ENCODE measurements around the gene NPR3. TPM values are rescaled to one million over a fixed set of nuclear protein-coding genes. Genes with fewer than 3 reads are reported as not detected.

The NPR3 gene
- total and polyA plus RNA-seq, 2 experiments from 2014 or later = 0.07 to 0.15 TPM

DNA sequence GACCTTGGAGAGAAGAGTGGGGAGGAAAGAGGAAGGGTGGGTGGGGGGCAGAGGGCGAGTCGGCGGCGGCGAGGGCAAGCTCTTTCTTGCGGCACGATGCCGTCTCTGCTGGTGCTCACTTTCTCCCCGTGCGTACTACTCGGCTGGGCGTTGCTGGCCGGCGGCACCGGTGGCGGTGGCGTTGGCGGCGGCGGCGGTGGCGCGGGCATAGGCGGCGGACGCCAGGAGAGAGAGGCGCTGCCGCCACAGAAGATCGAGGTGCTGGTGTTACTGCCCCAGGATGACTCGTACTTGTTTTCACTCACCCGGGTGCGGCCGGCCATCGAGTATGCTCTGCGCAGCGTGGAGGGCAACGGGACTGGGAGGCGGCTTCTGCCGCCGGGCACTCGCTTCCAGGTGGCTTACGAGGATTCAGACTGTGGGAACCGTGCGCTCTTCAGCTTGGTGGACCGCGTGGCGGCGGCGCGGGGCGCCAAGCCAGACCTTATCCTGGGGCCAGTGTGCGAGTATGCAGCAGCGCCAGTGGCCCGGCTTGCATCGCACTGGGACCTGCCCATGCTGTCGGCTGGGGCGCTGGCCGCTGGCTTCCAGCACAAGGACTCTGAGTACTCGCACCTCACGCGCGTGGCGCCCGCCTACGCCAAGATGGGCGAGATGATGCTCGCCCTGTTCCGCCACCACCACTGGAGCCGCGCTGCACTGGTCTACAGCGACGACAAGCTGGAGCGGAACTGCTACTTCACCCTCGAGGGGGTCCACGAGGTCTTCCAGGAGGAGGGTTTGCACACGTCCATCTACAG, 760 bp downstream of the NPR3 start:
- no peak overlapping the region for H3K27ac Mint-ChIP-seq
- no peak overlapping the region for H3K27ac ChIP-seq (ENCODE audit: low read depth)
- peaks cover 32% of the 10 kb centered on the region for H3K4me1 ChIP-seq (ENCODE audit: insufficient read depth)
- H3K9me3 Mint-ChIP-seq = peaks cover 6% of the 10 kb centered on the region
- peak overlapping the region; percentile 71 for H3K4me3 ChIP-seq
- H3K79me2 ChIP-seq (replicated peaks; ENCODE audit: insufficient read depth) = no peaks in the 10 kb centered on the region
- H3K36me3 ChIP-seq (ENCODE audit: insufficient read depth) = no peaks in the 10 kb centered on the region
- 0 out of 2 replicates have a peak, but pooled peaks cover 4% of the 10 kb centered on the region for H3F3A ChIP-seq (replicated peaks; ENCODE audit: low read depth)
- peak; percentile 62 for TF ChIP-seq EZH2phosphoT487 (IDR thresholded peaks at IDR 0.05; ENCODE audit: unreplicated experiment)
- TF ChIP-seq, protein P1, sequence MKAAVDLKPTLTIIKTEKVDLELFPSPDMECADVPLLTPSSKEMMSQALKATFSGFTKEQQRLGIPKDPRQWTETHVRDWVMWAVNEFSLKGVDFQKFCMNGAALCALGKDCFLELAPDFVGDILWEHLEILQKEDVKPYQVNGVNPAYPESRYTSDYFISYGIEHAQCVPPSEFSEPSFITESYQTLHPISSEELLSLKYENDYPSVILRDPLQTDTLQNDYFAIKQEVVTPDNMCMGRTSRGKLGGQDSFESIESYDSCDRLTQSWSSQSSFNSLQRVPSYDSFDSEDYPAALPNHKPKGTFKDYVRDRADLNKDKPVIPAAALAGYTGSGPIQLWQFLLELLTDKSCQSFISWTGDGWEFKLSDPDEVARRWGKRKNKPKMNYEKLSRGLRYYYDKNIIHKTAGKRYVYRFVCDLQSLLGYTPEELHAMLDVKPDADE (IDR thresholded peaks at IDR 0.05) = no peak
- TF ChIP-seq, protein P2, sequence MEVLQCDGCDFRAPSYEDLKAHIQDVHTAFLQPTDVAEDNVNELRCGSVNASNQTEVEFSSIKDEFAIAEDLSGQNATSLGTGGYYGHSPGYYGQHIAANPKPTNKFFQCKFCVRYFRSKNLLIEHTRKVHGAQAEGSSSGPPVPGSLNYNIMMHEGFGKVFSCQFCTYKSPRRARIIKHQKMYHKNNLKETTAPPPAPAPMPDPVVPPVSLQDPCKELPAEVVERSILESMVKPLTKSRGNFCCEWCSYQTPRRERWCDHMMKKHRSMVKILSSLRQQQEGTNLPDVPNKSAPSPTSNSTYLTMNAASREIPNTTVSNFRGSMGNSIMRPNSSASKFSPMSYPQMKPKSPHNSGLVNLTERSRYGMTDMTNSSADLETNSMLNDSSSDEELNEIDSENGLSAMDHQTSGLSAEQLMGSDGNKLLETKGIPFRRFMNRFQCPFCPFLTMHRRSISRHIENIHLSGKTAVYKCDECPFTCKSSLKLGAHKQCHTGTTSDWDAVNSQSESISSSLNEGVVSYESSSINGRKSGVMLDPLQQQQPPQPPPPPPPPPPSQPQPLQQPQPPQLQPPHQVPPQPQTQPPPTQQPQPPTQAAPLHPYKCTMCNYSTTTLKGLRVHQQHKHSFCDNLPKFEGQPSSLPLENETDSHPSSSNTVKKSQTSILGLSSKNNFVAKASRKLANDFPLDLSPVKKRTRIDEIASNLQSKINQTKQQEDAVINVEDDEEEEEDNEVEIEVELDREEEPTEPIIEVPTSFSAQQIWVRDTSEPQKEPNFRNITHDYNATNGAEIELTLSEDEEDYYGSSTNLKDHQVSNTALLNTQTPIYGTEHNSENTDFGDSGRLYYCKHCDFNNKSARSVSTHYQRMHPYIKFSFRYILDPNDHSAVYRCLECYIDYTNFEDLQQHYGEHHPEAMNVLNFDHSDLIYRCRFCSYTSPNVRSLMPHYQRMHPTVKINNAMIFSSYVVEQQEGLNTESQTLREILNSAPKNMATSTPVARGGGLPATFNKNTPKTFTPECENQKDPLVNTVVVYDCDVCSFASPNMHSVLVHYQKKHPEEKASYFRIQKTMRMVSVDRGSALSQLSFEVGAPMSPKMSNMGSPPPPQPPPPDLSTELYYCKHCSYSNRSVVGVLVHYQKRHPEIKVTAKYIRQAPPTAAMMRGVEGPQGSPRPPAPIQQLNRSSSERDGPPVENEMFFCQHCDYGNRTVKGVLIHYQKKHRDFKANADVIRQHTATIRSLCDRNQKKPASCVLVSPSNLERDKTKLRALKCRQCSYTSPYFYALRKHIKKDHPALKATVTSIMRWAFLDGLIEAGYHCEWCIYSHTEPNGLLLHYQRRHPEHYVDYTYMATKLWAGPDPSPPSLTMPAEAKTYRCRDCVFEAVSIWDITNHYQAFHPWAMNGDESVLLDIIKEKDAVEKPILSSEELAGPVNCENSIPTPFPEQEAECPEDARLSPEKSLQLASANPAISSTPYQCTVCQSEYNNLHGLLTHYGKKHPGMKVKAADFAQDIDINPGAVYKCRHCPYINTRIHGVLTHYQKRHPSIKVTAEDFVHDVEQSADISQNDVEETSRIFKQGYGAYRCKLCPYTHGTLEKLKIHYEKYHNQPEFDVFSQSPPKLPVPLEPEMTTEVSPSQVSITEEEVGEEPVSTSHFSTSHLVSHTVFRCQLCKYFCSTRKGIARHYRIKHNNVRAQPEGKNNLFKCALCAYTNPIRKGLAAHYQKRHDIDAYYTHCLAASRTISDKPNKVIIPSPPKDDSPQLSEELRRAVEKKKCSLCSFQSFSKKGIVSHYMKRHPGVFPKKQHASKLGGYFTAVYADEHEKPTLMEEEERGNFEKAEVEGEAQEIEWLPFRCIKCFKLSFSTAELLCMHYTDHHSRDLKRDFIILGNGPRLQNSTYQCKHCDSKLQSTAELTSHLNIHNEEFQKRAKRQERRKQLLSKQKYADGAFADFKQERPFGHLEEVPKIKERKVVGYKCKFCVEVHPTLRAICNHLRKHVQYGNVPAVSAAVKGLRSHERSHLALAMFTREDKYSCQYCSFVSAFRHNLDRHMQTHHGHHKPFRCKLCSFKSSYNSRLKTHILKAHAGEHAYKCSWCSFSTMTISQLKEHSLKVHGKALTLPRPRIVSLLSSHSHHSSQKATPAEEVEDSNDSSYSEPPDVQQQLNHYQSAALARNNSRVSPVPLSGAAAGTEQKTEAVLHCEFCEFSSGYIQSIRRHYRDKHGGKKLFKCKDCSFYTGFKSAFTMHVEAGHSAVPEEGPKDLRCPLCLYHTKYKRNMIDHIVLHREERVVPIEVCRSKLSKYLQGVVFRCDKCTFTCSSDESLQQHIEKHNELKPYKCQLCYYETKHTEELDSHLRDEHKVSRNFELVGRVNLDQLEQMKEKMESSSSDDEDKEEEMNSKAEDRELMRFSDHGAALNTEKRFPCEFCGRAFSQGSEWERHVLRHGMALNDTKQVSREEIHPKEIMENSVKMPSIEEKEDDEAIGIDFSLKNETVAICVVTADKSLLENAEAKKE (CRISPR knock-in tag; IDR thresholded peaks at IDR 0.05) = no peak
- no peak for TF ChIP-seq ZNF331 (CRISPR knock-in tag; IDR thresholded peaks at IDR 0.05; ENCODE audit: low read depth)
- no peak for TF ChIP-seq POLR2AphosphoS5 (IDR thresholded peaks at IDR 0.05; ENCODE audit: low read depth)
- H3K4me2 ChIP-seq = peak overlapping the region; percentile 87
- H3K27me3 ChIP-seq (ENCODE audit: insufficient read depth) = peaks cover 92% of the 10 kb centered on the region
- ATAC-seq (peak; percentile 9), DNase-seq (ENCODE audit: low spot score) (peak; percentile 52)
- no peaks in the 10 kb centered on the region for H3K9me2 ChIP-seq (ENCODE audit: insufficient read depth)
- peak overlapping the region; percentile 93 for H2AFZ ChIP-seq
- peak overlapping the region; percentile 75 for H3K4me3 Mint-ChIP-seq
- no peaks in the 10 kb centered on the region; the same call in 2 of the 3 replicates for H3K36me3 Mint-ChIP-seq (ENCODE audit: low read depth)
- peaks cover 34% of the 10 kb centered on the region for H3K4me1 Mint-ChIP-seq
- peaks cover 82% of the 10 kb centered on the region for H3K27me3 Mint-ChIP-seq (ENCODE audit: insufficient read depth, low read depth, poor library complexity)
- no peaks in the 10 kb centered on the region; the same call in 1 of the 2 replicates for H4K20me1 ChIP-seq (replicated peaks; ENCODE audit: insufficient read depth)

All from GM23338 (cell line).